Esophagus muscularis mucosa (tissue), 4 donors: ENCODE data around the gene FAM237B. TPM values are rescaled to one million over a fixed set of nuclear protein-coding genes. Genes with fewer than 3 reads are reported as not detected.

Source experiments
- DNase-seq: peaks from one replicate; pipeline ENCODE4 v3.0.0-alpha.2; 2017; ENCODE audit errors: extremely low spot score
- H3K27ac ChIP-seq, 4 donors: fragments of 200-600 bp; sonication (generic); replicated peaks in 1 of 4; 1 replicate in 3 of 4; 2 replicates in 1 of 4; pipeline ENCODE4 v1.5.1; 2016 to 2019; ENCODE audit warnings: mild to moderate bottlenecking in 1 of 4
- H3K27me3 ChIP-seq, 4 donors: fragments of 200-600 bp; sonication (generic); one replicate each; pipeline versions ENCODE4 v1.5.1 to v1.6.0; 2016 to 2019
- H3K36me3 ChIP-seq, 4 donors: fragments of 200-600 bp; sonication (generic); one replicate each; pipeline ENCODE4 v1.5.1; 2016 to 2019
- H3K4me1 ChIP-seq, 4 donors: fragments of 200-600 bp; sonication (generic); one replicate each; pipeline ENCODE4 v1.5.1; 2016 to 2019
- H3K4me3 ChIP-seq, 4 donors: fragments of 200-600 bp; sonication (generic); 1 replicate in 2 of 4; 2 replicates in 2 of 4; pipeline ENCODE4 v1.5.1; 2016 to 2019; ENCODE audit warnings: mild to moderate bottlenecking in 4 of 4, moderate library complexity in 1 of 4
- H3K9me3 ChIP-seq, 4 donors: fragments of 200-600 bp; sonication (generic); 1 replicate in 3 of 4; 2 replicates in 1 of 4; pipeline ENCODE4 v1.5.1; 2016 to 2019
- CTCF ChIP-seq, 3 experiments: fragments of 200-600 bp in 2 of 3; fragments of 450-650 bp in 1 of 3; sonication (generic) in 2 of 3; IDR thresholded peaks; one replicate each; pipeline ENCODE4 v1.5.1; 2017 to 2019; ENCODE audit warnings: antibody characterized with exemption in 3 of 3, mild to moderate bottlenecking in 2 of 3, moderate library complexity in 1 of 3
- EP300 ChIP-seq: sonication (generic); formaldehyde crosslinking; IDR thresholded peaks from one replicate; pipeline ENCODE4 v1.6.1; 2017; ENCODE audit warnings: antibody characterized with exemption
- POLR2A ChIP-seq: fragments of 450-650 bp; IDR thresholded peaks from one replicate; pipeline ENCODE4 v1.6.1; 2017; ENCODE audit warnings: antibody characterized with exemption, moderate library complexity, mild to moderate bottlenecking, low read depth
- POLR2AphosphoS5 ChIP-seq, 2 donors: sonication (generic); formaldehyde crosslinking; IDR thresholded peaks; one replicate each; pipeline ENCODE4 v1.6.1; 2017; ENCODE audit warnings: antibody characterized with exemption in 2 of 2
- WGBS: methylation state at CpG from one replicate; pipeline ENCODE4 v1.1.5; 2018; 5-methylcytosine and 5-hydroxymethylcytosine counted together
- intact Hi-C: fragments of 100-400 bp; cut with DNase I; formaldehyde crosslinking; loops from one replicate; pipeline ENCODE4 v1.15.1; 2023
- total RNA-seq, 4 donors: library from RNA; depleted of rRNA; stranded (reverse); fragments of >200 nt; gene quantifications; one replicate each; pipeline versions ENCODE4 v1.1.0 to v1.2.1, GENCODE V29; 2016

FAM237B gene
- total RNA-seq, 4 donors from 2014 or later, result not detected

GRCh38 chr7:90267263-90267858 lies 53.7 kb downstream of the FAM237B start:
- Histone ChIP-seq H3K36me3 (no peaks in the 10 kb centered on the region), H3K9me3 (no peaks in the 10 kb centered on the region), H3K27ac (peak overlapping the region in 3 of 4 donors; percentile 14 to 60 (median 24)), H3K4me3 (no peak overlapping the region), H3K27me3 (no peaks in the 10 kb centered on the region), H3K4me1 (no peaks in the 10 kb centered on the region)
- no peak for TF ChIP-seq CTCF (IDR thresholded peaks at IDR 0.05)
- no peak for TF ChIP-seq POLR2AphosphoS5 (IDR thresholded peaks at IDR 0.05)
- no peak for TF ChIP-seq EP300
- no peak for TF ChIP-seq POLR2A
- WGBS, result 86% methylated on average over 5 of the region's 5 CpGs
- DNase-seq, result no peak
- intact Hi-C loops, result no loop called here

GRCh38 chr7:90266808-90267207 lies 54.3 kb downstream of the FAM237B start:
- no peaks in the 10 kb centered on the region for H3K27me3 ChIP-seq
- H3K27ac ChIP-seq, result peak overlapping the region in 2 of 4 donors; percentile 14 to 24
- intact Hi-C loops, result no loop called here
- no peak overlapping the region for H3K4me3 ChIP-seq
- H3K4me1 ChIP-seq, result no peaks in the 10 kb centered on the region
- no peaks in the 10 kb centered on the region for H3K36me3 ChIP-seq
- H3K9me3 ChIP-seq, result no peaks in the 10 kb centered on the region
- no peak for DNase-seq
- WGBS, result 66% methylated on average over 3 of the region's 3 CpGs
- TF ChIP-seq POLR2AphosphoS5 (IDR thresholded peaks at IDR 0.05) (peak in 1 of 2 donors; percentile 25), CTCF (IDR thresholded peaks at IDR 0.05) (no peak), EP300 (no peak), POLR2A (no peak)

Other genes starting within 250 kb of the FAM237B start
- 10 to 100 TPM in 1 of 4 donors, 1 to 10 TPM in 3; 2.9 to 14.6 (median 8.8) TPM for gene STEAP1, start 166.8 kb downstream of the FAM237B start, total RNA-seq
- 10 to 100 TPM; 16.1 to 22.5 (median 19.3) TPM for gene STEAP2, start 109.6 kb downstream of the FAM237B start, total RNA-seq
- gene CFAP69, start 76.1 kb downstream of the FAM237B start, total RNA-seq, result 1 to 10 TPM; 3.0 to 8.6 (median 7.5) TPM
- 10 to 100 TPM in 3 of 4 donors, 1 to 10 TPM in 1; 9.6 to 14.4 (median 12.4) TPM for gene GTPBP10, start 25.4 kb upstream of the FAM237B start, total RNA-seq
- gene CLDN12, start 82.2 kb upstream of the FAM237B start, total RNA-seq, result 10 to 100 TPM; 17.6 to 33.6 (median 20.1) TPM
- not detected for gene PTTG1IP2, start 148.3 kb upstream of the FAM237B start, total RNA-seq